ENCODE data around the gene FLT3LG.
A peak's percentile ranks its signal among the peaks of the same experiment; 100 is the strongest.

The FLT3LG gene

GRCh38 chr19:49506575-49507105 lies 32.6 kb downstream of the FLT3LG start:
- peak; percentile 77 for TF ChIP-seq CTCF (IDR thresholded peaks at IDR 0.05; ENCODE audit: low read length, missing control alignments)
- H3K4me3 ChIP-seq (replicated peaks; ENCODE audit: low read depth, low read length) = no peak overlapping the region
- peak; percentile 68 for DNase-seq (ENCODE audit: low read depth)

- TF ChIP-seq CTCF (IDR thresholded peaks at IDR 0.05; ENCODE audit: low read length, missing control alignments) = no peak
- no peak overlapping the region for H3K4me3 ChIP-seq (replicated peaks; ENCODE audit: low read depth, low read length)
- DNase-seq (ENCODE audit: low read depth) = no peak
Observed at GRCh38 chr19:49507803-49508494, 33.9 kb downstream of the FLT3LG start.

- peak overlapping the region; percentile 66 for H3K4me3 ChIP-seq (replicated peaks; ENCODE audit: low read depth, low read length)
- no peak for TF ChIP-seq CTCF (IDR thresholded peaks at IDR 0.05; ENCODE audit: low read length, missing control alignments)
- DNase-seq (ENCODE audit: low read depth) = peak; percentile 34
Observed at GRCh38 chr19:49512970-49513745, 39.1 kb downstream of the FLT3LG start.

- no peak for DNase-seq (ENCODE audit: low read depth)
- H3K4me3 ChIP-seq (replicated peaks; ENCODE audit: low read depth, low read length) = peak overlapping the region; percentile 66
- no peak for TF ChIP-seq CTCF (IDR thresholded peaks at IDR 0.05; ENCODE audit: low read length, missing control alignments)
Observed at GRCh38 chr19:49513746-49514118, 39.7 kb downstream of the FLT3LG start.

- peak overlapping the region; percentile 66 for H3K4me3 ChIP-seq (replicated peaks; ENCODE audit: low read depth, low read length)
- no peak for DNase-seq (ENCODE audit: low read depth)
- no peak for TF ChIP-seq CTCF (IDR thresholded peaks at IDR 0.05; ENCODE audit: low read length, missing control alignments)
Observed at GRCh38 chr19:49514151-49514550, 40.1 kb downstream of the FLT3LG start.

GRCh38 chr19:49515767-49516166 lies 41.8 kb downstream of the FLT3LG start:
- TF ChIP-seq CTCF (IDR thresholded peaks at IDR 0.05; ENCODE audit: low read length, missing control alignments) = no peak
- H3K4me3 ChIP-seq (replicated peaks; ENCODE audit: low read depth, low read length) = no peak overlapping the region

More at GRCh38 chr19:49515767-49516166, 41.8 kb downstream of the FLT3LG start:
- peak; percentile 72 for DNase-seq (ENCODE audit: low read depth)

Measured in fibroblast of pulmonary artery (primary cell).